ENCODE results near the gene GRK3.

- TF ChIP-seq CTCF (conservative IDR thresholded peaks at IDR 0.05; ENCODE audit: low read depth, low read length) (no peak), EZH2 (IDR thresholded peaks at IDR 0.05; ENCODE audit: borderline replicate concordance, low read depth, low read length, poor library complexity, severe bottlenecking) (no peak)
Observed at GRCh38 chr22:25557218-25557617, 7.3 kb upstream of the GRK3 start.

All from A673 (cell line).